ENCODE results near the gene PNMA6F.
"Not testable (repeated sequence)": the region's sequence is repeated elsewhere in the genome, so short reads cannot be mapped to it uniquely, and the experiment has no call there.

The PNMA6F gene

DNA sequence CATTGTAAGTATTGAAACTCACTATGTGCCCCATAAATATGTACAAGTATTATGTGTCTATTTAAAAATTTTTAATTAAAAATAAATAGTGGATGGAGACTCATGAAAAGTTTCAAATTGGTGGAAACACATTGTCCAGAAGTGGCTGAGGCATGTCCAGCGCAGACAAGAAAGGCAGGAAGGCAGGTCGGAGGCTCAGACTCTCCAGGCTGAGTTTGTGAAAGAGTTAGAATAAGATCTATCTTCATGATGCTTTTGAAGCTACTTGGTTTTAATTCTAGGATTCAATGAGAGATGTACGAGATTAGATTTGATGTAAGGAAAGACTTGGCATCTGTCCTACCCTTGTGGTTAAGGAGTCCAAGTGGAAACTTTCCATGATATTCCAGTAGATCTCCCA lies 19.8 kb downstream of the PNMA6F start:
- DNase-seq: no peak

GRCh38 chrX:153299855-153300254 lies 21.7 kb downstream of the PNMA6F start:
- DNase-seq: no peak

GRCh38 chrX:153297376-153297775 lies 24.2 kb downstream of the PNMA6F start:
- DNase-seq: no peak

GRCh38 chrX:153293485-153294071 lies 28.0 kb downstream of the PNMA6F start:
- not testable (repeated sequence) for DNase-seq

GRCh38 chrX:153288807-153289206 lies 32.8 kb downstream of the PNMA6F start:
- not testable (repeated sequence) for DNase-seq

DNA sequence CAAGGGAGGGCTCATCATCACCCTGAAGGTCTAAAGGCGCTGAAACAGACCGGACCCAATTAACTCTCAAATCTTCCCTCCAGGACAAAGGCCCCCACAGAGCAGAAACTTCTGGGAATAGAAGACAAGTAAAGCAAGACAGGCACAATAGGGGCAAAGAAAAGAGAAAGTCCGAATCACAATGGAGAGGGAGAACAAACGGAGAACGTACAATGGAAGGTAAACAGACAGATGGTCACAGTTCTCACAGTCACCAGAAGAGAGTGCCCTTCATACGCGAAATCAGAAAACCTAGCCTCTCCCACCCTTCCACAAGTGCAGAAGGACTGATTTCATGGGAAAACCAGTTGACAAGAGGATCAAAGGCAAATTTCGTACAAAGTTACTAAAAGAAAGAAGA lies 35.9 kb downstream of the PNMA6F start:
- DNase-seq: not testable (repeated sequence)

DNA sequence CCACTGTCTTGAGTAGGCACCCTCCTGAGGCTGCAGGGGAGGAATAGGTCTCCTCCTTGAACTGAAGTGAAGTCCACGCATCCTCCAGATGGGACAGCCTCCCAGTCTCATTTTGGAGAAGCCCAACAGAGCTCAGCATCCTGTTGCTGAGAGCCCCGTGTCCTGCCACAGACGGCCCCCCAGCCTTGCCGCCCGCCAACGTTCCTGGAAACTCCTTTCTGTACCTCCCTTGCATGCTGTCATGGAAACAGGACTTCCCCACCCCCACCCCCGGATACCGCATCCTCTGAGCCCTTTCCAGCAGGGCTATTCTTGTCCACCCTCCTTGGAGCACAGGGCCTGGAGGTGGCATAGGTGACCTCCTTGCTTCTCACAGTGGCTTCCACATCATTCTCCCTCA lies 37.6 kb downstream of the PNMA6F start:
- not testable (repeated sequence) for DNase-seq

DNA sequence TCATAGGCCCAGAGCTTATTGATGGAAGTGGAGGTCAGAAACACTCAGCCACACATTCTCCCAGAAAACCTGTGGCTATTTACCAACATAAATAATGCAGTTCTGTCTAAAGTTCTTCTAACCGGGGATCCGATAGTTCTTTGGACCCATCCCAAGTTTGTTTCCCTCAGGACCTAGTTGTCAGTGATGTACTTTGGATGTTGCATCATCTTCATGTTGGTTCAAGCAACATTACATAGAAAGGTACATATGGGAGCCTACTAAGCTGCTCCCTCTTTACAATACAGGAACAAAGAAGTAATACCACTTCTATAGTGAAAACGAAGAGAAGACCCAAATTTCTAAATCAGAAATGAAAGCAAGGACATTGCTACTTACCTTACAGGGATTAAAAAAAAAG lies 39.8 kb downstream of the PNMA6F start:
- DNase-seq: not testable (repeated sequence)

GRCh38 chrX:153279304-153279703 lies 42.3 kb downstream of the PNMA6F start:
- not testable (repeated sequence) for DNase-seq

DNA sequence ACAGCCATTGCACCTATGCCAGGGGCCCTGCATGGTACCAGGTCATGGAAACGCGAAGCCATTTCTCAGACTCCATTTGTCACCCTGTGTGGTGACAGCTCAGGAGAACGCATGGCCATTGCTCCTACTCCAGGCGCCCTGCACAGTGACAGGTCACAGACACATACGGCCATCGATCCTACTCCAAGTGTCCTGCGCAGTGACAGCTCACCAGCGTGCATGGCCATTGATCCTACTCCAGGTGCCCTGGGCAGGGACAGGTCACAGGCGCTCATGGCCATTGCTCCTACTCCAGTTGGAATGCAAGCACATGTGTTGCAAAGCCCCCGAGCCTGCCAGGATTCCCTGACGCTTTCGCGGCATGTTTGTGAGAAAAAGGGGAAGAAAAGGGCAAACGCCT lies 45.5 kb downstream of the PNMA6F start:
- DNase-seq: not testable (repeated sequence)

DNA sequence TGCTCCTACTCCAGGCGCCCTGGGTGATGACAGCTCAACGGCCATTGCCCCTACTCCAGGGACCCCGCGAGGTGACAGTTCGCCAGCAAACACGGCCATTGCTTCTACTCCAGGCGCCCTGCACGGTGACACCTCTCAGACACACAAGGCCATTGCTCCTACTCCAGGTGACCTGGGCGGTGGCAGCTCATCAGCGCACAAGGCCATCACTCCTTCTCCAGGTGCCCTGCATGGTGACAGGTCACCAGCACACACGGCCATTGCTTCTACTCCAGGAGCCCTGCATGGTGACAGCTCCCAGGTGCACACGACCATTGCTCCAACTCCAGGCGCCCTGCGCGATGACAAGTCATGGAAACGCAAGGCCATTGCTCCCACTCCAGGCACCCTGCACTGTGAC lies 46.1 kb downstream of the PNMA6F start:
- DNase-seq: not testable (repeated sequence)

DNA sequence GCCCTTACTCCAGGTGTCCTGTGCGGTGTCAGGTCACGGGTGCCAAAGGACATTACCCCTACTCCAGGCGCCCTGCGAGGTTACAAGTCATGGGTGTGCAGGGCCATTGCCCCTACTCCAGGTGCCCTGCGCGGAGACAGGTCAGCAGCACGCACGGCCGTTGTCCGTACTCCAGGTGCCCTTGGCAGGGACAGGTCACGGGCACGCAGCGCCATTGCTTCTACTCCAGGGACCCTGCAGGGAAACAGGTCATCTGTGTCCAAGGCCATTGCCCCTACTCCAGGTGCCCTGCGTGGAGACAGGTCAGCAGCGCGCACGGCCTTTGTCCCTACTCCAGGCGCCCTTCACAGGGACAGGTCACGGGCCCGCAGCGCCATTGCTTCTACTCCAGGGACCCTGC lies 49.0 kb downstream of the PNMA6F start:
- DNase-seq: not testable (repeated sequence)

- not testable (repeated sequence) for DNase-seq
Measured at GRCh38 chrX:153272070-153272469, 49.5 kb downstream of the PNMA6F start.
